ENCODE measurements around the gene TOMM22. TPM values are rescaled to one million over a fixed set of nuclear protein-coding genes. Genes with fewer than 3 reads are reported as not detected.
"Not testable (repeated sequence)": the region's sequence is repeated elsewhere in the genome, so short reads cannot be mapped to it uniquely, and the experiment has no call there.

TOMM22 gene
- 10 to 100 TPM; 40.7 to 42.8 TPM for total RNA-seq
- long read RNA-seq, donor 1, transcript TOMM22-201 (4 exons, 2,040 nt): major isoform, 13 of 14 reads
- long read RNA-seq, donor 1, partial matches to known transcripts: 0 of 14 reads
- long read RNA-seq, donor 1, other reads (novel, unspliced or antisense): 1 of 14 reads
- long read RNA-seq, donor 2, transcript TOMM22-201 (4 exons, 2,040 nt): major isoform, 101 of 101 reads
- long read RNA-seq, donor 2, partial matches to known transcripts: 0 of 101 reads
- long read RNA-seq, donor 2, other reads (novel, unspliced or antisense): 0 of 101 reads

DNA sequence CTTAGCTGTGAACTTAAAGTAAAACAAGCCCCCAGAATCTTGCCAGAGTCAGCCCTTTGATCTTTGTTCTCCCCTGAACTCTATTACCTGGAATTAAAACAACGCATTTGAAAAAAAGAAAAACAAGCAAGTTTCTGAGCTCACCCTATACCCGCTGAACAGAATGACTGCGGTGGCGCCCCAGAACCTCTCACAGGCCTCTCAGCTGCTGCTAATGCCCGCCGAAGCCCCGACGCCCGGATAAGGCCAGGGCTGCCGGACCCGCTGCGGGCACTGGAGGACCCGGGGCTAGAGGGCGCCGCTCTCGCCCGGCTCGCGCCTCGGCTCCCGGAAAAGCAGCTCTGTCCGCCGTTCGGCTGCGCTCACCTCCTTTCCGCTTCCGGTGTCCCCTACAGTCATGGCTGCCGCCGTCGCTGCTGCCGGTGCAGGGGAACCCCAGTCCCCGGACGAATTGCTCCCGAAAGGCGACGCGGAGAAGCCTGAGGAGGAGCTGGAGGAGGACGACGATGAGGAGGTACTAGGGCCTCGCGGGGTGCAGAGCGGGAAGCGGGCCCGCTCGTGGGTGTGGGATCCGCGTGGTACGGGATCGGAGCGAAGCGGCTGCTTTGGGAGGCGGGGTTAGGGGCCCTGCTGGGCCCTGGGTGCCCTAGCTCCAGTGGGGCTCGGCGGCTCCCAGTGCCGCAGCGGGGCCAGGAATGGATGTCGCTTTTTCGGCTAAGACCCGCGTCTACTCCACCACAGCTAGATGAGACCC is at the start of gene TOMM22:
TSS of gene TOMM22 (plus strand) at position 376 of the 754 bp plus-strand sequence. CDS start at position 398, 22 bp downstream.
- intact Hi-C loops (cut with DNase I): no loop called here
- DNase-seq (ENCODE audit: low spot score): peak; percentile 97

DNA sequence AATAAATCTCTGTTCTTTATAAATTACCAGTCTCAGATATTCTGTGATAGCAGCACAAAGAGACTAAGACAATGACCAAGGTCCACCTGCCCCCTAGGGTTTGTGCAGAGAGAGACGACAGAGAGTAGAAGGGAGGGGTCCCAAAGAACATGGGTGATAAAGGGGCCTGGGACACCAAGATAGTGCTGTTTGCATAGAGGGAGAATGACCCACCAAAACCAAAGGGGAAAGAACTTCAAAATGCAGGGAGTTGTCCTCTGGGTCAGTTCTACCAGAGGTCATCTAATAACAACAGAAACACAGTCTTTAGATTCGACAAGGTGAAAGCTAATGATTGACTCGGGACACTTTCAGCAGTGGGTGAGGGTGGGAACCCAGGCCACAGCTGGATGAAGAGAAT is 49.2 kb upstream of the TOMM22 start:
- no peak for DNase-seq (ENCODE audit: low spot score)
- intact Hi-C loops (cut with DNase I): no loop called here

DNA sequence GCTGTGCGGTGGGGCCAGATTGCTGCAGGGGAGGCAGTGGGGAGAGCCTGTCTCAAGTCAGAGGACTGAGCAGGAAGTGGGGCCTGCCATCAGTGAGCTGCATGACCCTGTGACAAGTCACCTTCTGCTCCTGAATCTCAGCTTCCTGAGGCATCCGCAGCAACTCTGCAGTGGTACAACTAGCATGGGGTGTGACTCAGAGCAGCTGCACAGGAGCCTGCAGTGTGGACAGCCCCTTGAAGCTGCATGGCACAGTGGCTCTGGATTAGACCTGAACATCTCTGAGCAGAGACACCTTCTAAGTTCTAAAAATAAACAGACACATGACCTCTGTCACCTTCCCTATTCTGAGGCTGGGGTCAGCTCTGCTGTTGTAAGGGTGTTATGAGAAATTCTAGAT is 43.5 kb upstream of the TOMM22 start:
- intact Hi-C loops (cut with DNase I): no loop called here
- DNase-seq (ENCODE audit: low spot score): no peak

DNA sequence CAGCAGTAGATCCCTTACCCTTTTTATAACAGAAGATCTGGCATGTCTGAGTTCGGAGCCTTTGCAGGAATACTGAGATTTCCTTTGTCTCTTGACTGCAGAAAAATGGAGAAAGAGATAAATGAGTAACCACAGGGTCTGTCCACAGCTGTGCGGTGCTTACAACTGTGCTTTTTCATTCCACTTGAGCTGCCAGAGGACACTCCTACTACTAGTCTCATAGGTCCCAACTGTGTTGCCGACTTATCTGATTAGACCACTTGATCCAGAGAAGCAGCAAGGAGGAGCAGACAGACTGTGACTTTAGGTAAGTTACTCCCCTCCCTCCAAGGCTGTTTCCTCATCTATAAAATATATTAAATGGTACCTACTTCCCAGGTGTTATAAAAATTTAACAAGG is 43.0 kb upstream of the TOMM22 start:
- no peak for DNase-seq (ENCODE audit: low spot score)
- intact Hi-C loops (cut with DNase I): no loop called here

DNA sequence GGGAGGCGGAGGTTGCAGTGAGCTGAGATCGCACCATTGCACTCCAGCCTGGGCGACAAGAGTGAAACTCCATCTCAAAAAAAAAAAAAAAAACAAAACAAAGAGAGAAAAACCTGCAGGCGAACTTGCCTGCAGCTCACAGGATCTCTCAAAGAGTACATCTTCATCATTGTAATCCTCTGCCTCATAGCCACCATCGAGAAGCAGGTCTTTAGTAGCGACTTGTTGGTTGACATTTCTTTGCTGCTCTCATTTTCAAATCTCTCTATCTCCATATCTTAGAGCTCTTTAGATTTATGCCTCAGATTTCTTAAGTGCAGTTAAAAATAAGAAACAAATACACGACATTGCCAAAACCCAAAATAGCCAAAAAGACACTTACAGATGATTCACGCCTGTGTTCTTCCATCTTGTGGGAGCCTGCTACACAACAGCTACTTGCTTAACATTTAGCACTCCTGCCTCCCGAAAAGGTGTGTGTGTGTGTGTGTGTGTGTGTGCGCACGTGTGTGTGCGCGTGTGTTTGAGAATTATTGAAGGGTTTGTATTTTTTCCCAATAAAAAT is 40.2 kb upstream of the TOMM22 start:
- intact Hi-C loops (cut with DNase I): no loop called here
- DNase-seq (ENCODE audit: low spot score): no peak

DNA sequence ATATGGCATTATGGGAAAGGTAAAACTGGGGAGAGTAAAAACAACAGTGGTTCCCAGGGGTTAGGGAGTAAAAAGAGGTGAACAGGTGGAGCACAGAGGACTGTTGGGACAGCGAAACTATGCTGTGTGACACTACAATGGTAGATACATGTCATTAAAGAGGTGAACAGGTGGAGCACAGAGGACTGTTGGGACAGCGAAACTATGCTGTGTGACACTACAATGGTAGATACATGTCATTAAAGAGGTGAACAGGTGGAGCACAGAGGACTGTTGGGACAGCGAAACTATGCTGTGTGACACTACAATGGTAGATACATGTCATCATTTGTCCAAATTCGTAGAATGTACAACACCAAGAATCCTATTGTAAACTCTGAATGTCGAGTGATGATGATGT is 37.5 kb upstream of the TOMM22 start:
- intact Hi-C loops (cut with DNase I); DNase-seq (ENCODE audit: low spot score): not testable (repeated sequence)

DNA sequence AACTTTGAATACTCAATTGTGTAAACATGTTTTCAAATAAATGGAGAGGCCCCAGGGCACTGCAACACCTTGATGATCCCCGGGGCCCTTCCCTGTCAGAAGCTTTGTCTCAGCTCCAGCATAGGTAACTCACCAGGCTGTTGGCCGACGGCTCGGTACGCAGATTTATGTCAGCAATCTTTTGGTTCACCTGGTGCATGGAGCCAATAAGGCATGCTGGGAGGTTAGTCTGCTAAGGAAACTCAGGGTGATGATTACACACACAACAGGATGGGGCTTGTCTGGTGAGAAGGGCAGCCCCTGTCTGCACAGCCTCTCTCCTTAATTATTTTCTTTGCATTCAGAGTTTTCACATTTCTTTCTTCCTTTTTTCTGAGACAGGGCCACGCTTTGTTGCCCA is 36.3 kb upstream of the TOMM22 start:
- intact Hi-C loops (cut with DNase I): no loop called here
- DNase-seq (ENCODE audit: low spot score): no peak

DNA sequence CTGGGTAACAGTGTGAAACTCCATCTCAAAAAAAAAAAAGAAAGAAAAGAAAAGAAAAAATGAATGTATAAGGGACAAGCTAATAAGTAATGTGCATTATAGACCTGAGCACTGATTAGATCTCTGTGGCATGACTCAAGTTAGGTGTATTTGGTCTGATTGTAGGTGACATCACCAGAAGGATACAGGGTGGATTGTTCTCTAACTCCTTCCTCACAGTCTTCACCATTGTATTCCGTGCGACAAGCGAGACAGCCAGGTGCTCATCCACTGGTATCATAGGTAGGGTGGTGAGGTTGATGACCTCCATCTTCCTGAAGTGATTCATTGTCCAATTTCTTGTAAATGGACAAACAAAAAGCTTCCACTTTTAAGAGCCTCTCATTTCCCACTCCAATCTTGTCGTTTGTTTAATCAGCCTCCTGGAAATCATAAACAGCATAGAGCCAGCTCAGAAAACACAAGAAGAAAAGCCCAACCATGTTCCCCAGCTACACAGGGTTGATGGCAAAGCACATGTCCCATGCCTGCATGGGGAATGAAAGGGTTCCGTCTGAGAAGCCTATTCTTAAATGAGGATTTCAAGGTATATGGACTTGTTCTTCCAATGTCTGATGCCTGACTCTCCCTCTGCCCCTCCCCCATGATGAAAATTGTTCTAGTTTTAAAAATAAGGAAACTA is 31.8 kb upstream of the TOMM22 start:
- intact Hi-C loops (cut with DNase I): no loop called here
- DNase-seq (ENCODE audit: low spot score): no peak

DNA sequence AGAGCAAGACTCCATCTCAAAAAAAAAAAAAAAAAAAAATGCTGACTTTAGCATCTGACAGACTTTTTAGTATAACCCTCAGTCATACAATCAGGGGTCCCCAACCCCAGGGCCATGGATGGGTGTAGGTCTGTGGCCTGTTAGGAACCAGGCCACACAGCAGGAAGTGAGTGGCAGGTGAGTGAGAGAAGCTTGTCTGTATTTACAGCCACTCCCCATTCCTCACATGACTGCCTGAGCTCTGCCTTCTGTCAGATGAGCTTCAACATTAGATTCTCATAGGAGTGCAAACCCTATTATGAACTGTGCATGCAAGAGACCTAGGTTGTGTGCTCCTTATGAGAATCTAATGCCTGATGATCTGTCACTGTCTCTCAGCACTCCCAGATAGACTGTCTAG is 28.9 kb upstream of the TOMM22 start:
- no peak for DNase-seq (ENCODE audit: low spot score)
- intact Hi-C loops (cut with DNase I): no loop called here

DNA sequence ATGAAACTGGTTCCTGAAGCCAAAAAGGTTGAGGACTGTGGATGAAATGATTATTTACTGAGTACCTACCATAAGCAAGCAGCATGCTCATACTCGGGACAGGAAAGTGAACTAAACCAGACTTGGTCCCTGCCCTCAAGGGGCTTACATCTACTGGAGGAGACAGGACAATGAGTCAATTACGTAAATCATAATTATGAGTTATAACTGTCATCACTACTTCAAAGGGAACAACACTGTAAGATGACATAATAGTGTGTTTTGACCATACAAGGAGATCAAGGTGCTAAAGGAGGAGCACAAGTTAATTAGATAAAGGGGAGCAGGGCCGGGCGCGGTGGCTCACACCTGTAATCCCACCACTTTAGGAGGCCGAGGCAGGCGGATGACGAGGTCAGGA is 28.0 kb upstream of the TOMM22 start:
- intact Hi-C loops (cut with DNase I): no loop called here
- DNase-seq (ENCODE audit: low spot score): no peak

DNA sequence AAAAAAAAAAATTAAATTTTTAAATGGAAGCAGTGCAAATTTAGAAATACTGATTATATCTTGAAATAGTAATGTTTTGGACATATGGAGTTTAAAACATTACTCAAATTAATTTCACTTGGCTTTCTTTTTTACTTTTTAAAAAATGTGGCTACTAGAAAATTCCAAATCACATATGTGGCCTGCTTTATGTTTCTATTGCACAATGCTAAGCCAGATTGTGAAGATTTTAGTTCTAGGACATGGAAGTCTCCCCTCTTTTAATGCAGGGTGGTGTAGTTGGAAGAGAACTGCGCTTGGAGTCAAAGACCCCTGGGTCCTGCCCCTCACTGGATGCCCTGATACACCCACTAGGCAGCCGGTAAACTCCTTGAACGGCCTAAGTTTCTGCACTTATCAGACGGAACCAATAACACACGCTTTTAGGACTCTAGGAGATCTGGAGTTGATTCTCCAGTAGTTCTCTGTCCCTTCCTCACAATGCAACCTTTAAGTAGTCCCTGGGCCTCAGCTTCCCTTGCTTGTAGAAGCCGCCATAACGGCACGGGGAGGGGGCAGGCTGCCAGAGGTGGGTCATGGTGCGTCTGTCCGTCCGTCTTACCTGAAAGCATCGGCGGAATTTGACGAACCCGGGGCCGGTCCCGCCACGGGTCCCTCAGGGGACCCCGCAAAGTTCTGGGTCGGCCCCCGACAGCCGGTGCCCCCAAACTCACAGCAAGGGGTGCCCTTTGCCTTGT is 26.1 kb upstream of the TOMM22 start:
- intact Hi-C loops (cut with DNase I): no loop called here

DNA sequence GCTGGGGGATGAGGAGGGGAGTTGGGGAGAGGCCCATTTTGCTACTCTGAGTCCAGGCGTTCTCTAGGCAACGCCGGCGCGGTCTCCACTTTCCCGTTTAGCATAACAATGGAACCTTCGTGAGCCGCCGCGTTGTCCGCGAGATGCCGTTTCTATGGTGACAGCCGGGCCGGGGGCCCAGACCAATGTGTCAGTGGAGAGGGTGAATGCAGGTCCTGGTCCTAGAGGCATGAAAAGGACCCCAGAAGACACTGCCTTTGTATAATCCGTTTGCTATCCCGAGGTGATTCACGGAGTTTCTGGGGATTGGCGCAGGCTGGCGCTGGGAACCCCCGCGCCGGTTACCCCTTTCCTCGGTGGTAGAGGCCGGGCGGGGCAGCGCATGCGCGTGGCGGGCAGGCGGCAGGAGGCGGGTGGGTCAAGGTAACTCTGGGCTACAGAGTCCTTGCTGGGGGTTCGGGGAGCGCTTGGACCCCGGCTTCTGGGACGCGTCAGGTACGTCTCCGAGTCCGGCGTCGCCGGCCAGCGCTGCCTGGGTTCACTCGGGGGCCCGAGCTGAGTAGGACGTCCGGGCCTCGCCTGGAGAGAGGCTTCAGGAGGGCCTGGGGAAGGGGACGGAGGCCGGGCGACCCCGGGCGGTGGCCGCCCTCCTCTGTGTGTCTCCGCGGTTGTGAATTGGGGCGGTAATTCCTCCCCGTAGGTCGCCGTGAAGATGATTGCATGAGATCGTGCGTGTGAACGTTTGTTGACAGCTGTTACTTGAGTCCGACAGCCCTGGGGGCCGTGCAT is 25.3 kb upstream of the TOMM22 start, which contains the start of the genes CBY1 and FAM227A:
TSS of gene CBY1 (plus strand) at position 383 of the 789 bp plus-strand sequence. CDS start 11,417 bp downstream, outside the sequence.
TSS of gene FAM227A (minus strand) at position 137 of the 789 bp plus-strand sequence. CDS start 6,224 bp downstream, outside the sequence.
- peak; percentile 96 for DNase-seq (ENCODE audit: low spot score)
- intact Hi-C loops (cut with DNase I): no loop called here

More for the DNA sequence above, 26.1 kb upstream of the TOMM22 start:
- DNase-seq (ENCODE audit: low spot score): no peak

DNA sequence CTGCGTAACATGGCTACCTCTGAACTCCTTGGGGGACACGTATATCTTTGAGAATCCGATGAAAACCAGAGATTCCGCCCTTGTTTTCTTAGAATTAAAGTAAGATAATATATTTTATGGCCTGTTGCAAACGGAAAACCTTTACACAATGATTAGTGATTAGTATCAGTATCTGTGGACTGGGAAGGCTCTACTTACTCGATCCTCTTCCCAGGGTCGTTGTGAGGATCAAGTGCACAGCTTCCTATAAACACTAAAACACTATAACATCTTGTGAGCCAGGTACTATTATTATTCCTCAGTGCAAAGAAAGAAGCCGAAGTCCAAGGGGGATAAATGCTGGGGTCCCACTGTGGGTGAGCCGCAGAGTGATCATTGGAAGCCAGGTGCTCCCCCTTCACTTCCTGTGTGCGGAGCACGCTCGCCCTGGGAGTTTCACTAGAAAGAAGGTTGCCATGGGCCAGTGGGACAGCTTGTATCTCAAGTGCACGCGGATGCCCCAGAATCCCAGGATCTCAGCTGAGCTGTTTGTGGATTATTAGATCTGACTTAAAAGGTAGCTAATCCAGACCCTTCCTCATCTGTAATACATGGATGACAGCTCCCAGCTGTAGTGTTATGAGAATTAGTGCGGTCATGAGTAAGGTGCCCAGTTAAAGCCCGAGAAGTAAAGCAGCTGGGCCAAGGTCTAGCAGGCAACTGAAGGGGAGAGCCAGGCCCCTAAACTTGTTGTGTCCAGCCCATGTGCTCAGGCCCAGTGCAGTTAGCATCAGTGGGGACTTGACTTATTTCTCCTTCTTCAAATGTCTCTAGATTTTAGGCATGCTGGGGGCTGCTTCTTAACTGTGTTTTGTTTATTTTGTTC is 24.5 kb upstream of the TOMM22 start:
- no peak for DNase-seq (ENCODE audit: low spot score)

DNA sequence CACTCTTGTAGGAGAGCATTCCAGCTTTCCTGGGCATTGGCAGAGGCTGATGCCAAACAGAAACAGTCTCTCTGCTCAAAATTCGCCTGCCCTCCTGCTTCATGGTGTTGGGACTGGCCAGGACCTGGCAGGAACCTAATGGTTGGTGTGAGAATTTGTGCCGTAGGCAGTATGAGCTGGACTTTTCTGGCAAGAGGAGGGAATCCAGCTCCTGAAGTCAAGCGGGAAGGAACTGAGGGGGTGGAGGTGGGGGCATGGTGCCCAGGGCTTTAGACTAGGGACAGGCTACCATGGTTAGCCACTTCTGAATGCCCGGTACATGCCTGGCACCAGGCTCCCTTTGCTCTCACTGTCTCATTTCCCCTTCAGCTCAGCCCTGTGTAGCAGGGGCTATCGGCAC is 6.9 kb upstream of the TOMM22 start:
- intact Hi-C loops (cut with DNase I): loop anchor here in 1 of 2 donors (5.0 kb wide), 1 partner anchor 832 kb away; no protein-coding TSS in a partner anchor
- DNase-seq (ENCODE audit: low spot score): no peak

More for the DNA sequence above, 24.5 kb upstream of the TOMM22 start:
- intact Hi-C loops (cut with DNase I): no loop called here

DNA sequence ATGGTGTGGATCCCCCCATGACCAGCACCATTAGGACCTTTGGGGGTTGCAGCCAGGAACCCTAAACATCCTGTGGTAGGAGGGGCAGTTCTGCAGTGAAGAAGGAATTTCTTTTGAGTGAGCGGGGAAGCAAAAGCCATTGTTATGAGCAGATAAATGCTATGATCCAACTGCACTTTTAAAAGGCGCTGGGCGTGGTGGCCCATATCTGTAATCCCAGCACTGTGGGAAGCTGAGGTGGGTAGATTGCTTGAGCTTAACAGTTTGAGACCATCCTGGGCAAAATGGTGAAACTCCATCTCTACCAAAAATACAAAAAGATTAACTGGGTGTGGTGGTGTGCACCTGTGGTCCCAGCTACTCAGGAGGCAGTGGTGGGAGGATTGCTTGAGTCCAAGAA is 5.9 kb upstream of the TOMM22 start:
- DNase-seq (ENCODE audit: low spot score): no peak
- intact Hi-C loops (cut with DNase I): loop anchor here in 1 of 2 donors (5.0 kb wide), 1 partner anchor 831 kb away; no protein-coding TSS in a partner anchor

DNA sequence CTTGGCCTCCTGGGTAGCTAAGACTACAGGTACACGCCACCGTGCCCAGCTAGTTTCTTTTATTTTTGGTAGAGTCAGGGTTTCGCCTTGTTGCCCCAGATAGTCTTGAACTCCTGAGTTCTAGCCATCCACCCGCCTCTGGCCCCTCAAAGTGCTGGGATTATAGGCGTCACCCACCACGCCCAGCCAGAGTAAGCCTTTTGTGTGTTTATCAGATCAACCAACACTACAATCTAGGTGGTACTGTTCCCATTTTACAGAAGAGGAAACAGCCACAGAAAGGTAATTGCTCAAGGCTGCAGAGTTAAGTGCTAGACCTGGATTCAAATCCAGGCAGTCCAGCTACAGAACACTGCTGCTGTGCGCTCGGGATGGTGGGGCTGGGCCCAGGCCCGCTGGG is 3.1 kb downstream of the TOMM22 start:
- intact Hi-C loops (cut with DNase I): no loop called here
- peak; percentile 50 for DNase-seq (ENCODE audit: low spot score)

DNA sequence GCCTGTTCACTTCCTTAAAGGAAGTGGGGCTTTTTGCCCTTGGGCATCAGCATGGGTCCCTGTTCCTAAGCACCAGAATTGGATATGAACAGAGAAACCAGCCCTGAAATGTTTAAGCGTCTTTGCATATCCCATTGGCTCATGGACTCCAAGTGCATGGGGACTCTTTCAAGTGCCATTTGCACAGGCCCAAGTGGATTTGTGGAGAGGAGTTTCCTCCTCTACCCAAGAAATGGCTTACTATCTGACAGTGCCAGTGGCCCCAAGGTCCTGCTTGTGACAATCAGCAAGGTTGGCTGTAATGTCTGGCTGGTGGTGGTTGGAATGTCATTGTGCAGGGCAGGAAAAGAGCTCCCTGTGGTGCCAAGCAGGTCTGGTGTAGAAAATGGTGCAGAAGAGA is 4.0 kb downstream of the TOMM22 start:
- intact Hi-C loops (cut with DNase I): no loop called here

More for the DNA sequence above, 4.0 kb downstream of the TOMM22 start:
- no peak for DNase-seq (ENCODE audit: low spot score)
